SH-SY5Y (cell line): Measurements from ENCODE around the gene KCNAB1.

Experiments used
- GATA2 ChIP-seq: IDR thresholded peaks from 2 replicates; pipeline ENCODE4 v1.6.1; 2011; ENCODE audit warnings: mild to moderate bottlenecking, low read depth, low read length
- GATA3 ChIP-seq: IDR thresholded peaks from 2 replicates; pipeline ENCODE4 v1.6.1; 2011; ENCODE audit warnings: low read depth, mild to moderate bottlenecking, low read length, moderate library complexity

Gene KCNAB1

GRCh38 chr3:156135921-156136638, 15.7 kb downstream of the KCNAB1 start:
- TF ChIP-seq GATA2 (no peak), GATA3 (no peak)

- TF ChIP-seq GATA3 = no peak
Observed at GRCh38 chr3:156140001-156140595, 19.7 kb downstream of the KCNAB1 start.

DNA sequence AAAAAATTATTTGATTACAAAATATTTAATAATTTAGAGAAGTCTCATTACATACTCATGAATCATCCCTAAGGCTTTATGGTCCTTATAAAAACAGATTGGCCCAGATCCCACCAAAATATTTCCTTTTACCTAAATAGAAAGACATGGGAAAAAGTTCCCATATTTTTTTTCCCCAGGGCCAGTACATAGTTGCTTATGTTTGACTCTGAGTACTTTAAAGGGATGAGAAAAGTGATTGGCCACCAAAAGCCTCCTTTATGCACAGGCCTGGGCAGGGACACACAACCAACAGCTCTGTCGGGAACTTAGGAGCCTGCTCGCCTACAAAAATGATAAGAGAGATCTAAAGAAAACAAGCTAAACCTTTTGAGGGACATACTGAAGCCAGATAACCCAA, 22.3 kb downstream of the KCNAB1 start:
- TF ChIP-seq GATA2 (no peak), GATA3 (no peak)

- no peak for TF ChIP-seq GATA2
- no peak for TF ChIP-seq GATA3
Observed at GRCh38 chr3:156143136-156143535, 22.8 kb downstream of the KCNAB1 start.

- no peak for TF ChIP-seq GATA2
- TF ChIP-seq GATA3 = no peak
Observed at GRCh38 chr3:156144060-156144459, 23.7 kb downstream of the KCNAB1 start.

- no peak for TF ChIP-seq GATA2
- no peak for TF ChIP-seq GATA3
Observed at GRCh38 chr3:156145866-156146265, 25.5 kb downstream of the KCNAB1 start.

- TF ChIP-seq GATA3 (no peak), GATA2 (no peak)
Observed at GRCh38 chr3:156148345-156148945, 28.1 kb downstream of the KCNAB1 start.

GRCh38 chr3:156148946-156149381, 28.6 kb downstream of the KCNAB1 start:
- TF ChIP-seq GATA3 (no peak), GATA2 (no peak)

- TF ChIP-seq GATA3 (no peak), GATA2 (no peak)
Observed at GRCh38 chr3:156149876-156150275, 29.5 kb downstream of the KCNAB1 start.

GRCh38 chr3:156150434-156151066, 30.2 kb downstream of the KCNAB1 start:
- no peak for TF ChIP-seq GATA2
- TF ChIP-seq GATA3 = no peak

- TF ChIP-seq GATA3 = no peak
Observed at GRCh38 chr3:156151824-156152428, 31.5 kb downstream of the KCNAB1 start.

DNA sequence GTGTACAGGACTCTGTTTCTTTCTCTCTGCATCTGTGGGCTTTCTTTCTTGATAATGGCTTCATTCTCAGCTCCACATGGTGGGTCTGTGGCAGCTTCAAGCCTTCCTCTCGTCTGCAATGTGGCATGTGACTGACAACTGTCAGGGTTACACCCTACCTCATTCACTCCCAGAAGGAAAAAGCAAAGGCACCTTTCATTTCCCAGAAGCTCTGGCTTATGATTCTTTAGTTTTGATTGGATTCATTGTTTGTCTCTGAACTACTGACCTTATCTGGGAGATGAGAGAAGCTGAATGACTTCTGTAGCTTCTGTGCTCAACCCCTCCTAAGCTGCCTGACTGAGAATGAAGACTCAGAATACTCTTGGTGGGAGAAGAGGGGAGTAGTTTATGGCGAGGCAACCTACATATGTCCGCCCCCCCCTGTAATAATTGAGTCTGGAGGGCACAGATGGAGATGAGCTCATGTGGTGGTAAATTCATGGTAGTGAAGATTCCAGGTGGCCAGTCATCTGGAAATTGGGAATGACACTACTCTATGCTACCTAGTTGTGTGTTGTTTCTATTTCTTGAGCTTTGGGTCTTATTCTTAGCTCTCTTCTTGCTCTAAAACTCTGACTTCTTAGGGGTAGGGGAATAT, 38.4 kb downstream of the KCNAB1 start:
- TF ChIP-seq GATA3 = no peak
- TF ChIP-seq GATA2 = no peak

DNA sequence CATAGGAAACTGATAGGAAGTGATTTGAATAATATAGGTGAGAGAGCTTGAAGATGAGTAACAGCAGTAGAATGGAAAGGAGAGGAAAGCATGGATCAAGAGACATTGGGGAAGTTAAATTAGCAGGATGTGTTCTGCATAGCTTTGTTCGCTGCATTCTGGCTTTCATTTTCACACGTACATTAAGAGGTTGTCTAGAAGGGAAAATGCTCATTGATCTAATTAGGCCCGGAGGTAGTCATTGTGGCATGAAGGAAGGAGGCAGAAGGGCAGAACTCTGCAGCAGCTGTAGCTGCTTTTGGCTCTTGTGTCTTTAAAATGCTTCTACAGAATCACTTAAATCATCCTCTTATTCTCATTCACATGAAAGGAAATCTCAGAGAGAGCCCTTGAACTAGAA, 40.3 kb downstream of the KCNAB1 start:
- no peak for TF ChIP-seq GATA3
- TF ChIP-seq GATA2 = no peak

- TF ChIP-seq GATA2 = no peak
- TF ChIP-seq GATA3 = no peak
Observed at GRCh38 chr3:156161172-156161571, 40.8 kb downstream of the KCNAB1 start.
